Vagina (tissue), 2 donors: ENCODE measurements around the gene NUCB1. TPM values are rescaled to one million over a fixed set of nuclear protein-coding genes. Genes with fewer than 3 reads are reported as not detected.

Experiments used
- DNase-seq, 2 donors: peaks; one replicate each; pipeline ENCODE4 v3.0.0-alpha.2; 2017; ENCODE audit errors: extremely low spot score in 2 of 2
- H3K27ac ChIP-seq: fragments of 200-600 bp; sonication (generic); one replicate; pipeline ENCODE4 v1.5.1; 2019
- H3K27me3 ChIP-seq: fragments of 200-600 bp; sonication (generic); one replicate; pipeline ENCODE4 v1.5.1; 2019
- H3K36me3 ChIP-seq, 2 donors: fragments of 200-600 bp; sonication (generic); one replicate each; pipeline ENCODE4 v1.5.1; 2017 to 2019
- H3K4me1 ChIP-seq: fragments of 200-600 bp; sonication (generic); one replicate; pipeline ENCODE4 v1.5.1; 2019
- H3K4me3 ChIP-seq, 2 donors: fragments of 200-600 bp; sonication (generic); 1 replicate in 1 of 2; 2 replicates in 1 of 2; pipeline ENCODE4 v1.5.1; 2016 to 2019
- H3K9me3 ChIP-seq: fragments of 200-600 bp; sonication (generic); one replicate; pipeline ENCODE4 v1.5.1; 2019
- POLR2A ChIP-seq, 2 donors: fragments of 450-650 bp; IDR thresholded peaks; one replicate each; pipeline ENCODE4 v1.6.1; 2017; ENCODE audit warnings: antibody characterized with exemption in 2 of 2, mild to moderate bottlenecking in 2 of 2, moderate library complexity in 2 of 2
- POLR2AphosphoS5 ChIP-seq, 2 donors: sonication (generic); formaldehyde crosslinking; IDR thresholded peaks; one replicate each; pipeline ENCODE4 v1.9.0; 2017; ENCODE audit warnings: antibody characterized with exemption in 2 of 2, mild to moderate bottlenecking in 2 of 2, low read depth in 1 of 2; ENCODE audit not compliant: insufficient read depth in 1 of 2
- intact Hi-C: fragments of 100-400 bp; cut with DNase I; formaldehyde crosslinking; loops from one replicate; pipeline ENCODE4 v1.15.1; 2023
- small RNA-seq: library from RNA; depleted of rRNA; stranded (forward); fragments of <200 nt; gene quantifications from one replicate; pipeline ENCODE3, GENCODE V24; 2016
- total RNA-seq: library from RNA; depleted of rRNA; stranded (reverse); fragments of >200 nt; gene quantifications from one replicate; pipeline ENCODE4 v1.2.3, GENCODE V29; 2016
- TF ChIP-seq, protein P1 (sequence below), 3 experiments: fragments of 450-650 bp in 2 of 3; fragments of 200-600 bp in 1 of 3; sonication (generic) in 1 of 3; IDR thresholded peaks; one replicate each; pipeline ENCODE4 v1.5.1; 2017 to 2019; ENCODE audit warnings: antibody characterized with exemption in 3 of 3, mild to moderate bottlenecking in 2 of 3, moderate library complexity in 2 of 3

Gene NUCB1
- total RNA-seq, 1 donor from 2014 or later: 151 TPM

- intact Hi-C loops: no loop called here
- Histone ChIP-seq H3K4me3 (no peak overlapping the region), H3K36me3 (peaks cover 0 to 40% of the 10 kb centered on the region in 2 donors), H3K27ac (peak overlapping the region; percentile 30), H3K4me1 (peaks cover 17% of the 10 kb centered on the region), H3K27me3 (no peaks in the 10 kb centered on the region), H3K9me3 (no peaks in the 10 kb centered on the region)
- DNase-seq: no peak
- TF ChIP-seq POLR2A (IDR thresholded peaks at IDR 0.05) (no peak), POLR2AphosphoS5 (IDR thresholded peaks at IDR 0.05; ENCODE audit: insufficient read depth in 1 of 2, low read depth in 1 of 2) (peak in 1 of 2 donors; percentile 18)
- TF ChIP-seq, protein P1, sequence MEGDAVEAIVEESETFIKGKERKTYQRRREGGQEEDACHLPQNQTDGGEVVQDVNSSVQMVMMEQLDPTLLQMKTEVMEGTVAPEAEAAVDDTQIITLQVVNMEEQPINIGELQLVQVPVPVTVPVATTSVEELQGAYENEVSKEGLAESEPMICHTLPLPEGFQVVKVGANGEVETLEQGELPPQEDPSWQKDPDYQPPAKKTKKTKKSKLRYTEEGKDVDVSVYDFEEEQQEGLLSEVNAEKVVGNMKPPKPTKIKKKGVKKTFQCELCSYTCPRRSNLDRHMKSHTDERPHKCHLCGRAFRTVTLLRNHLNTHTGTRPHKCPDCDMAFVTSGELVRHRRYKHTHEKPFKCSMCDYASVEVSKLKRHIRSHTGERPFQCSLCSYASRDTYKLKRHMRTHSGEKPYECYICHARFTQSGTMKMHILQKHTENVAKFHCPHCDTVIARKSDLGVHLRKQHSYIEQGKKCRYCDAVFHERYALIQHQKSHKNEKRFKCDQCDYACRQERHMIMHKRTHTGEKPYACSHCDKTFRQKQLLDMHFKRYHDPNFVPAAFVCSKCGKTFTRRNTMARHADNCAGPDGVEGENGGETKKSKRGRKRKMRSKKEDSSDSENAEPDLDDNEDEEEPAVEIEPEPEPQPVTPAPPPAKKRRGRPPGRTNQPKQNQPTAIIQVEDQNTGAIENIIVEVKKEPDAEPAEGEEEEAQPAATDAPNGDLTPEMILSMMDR (IDR thresholded peaks at IDR 0.05): peak; percentile 87 to 93 (median 92)
These were observed 70.8 kb downstream of the NUCB1 start for GRCh38 chr19:48970923-48971395.

Small RNA genes within 50 kb of the gene (small RNA-seq; reads per million reads assigned to genes)
- not detected for gene AC026803.1

Other genes with a start within 250 kb of the NUCB1 start
- 0.98 TPM for gene NTN5, start 227.3 kb upstream of the NUCB1 start, total RNA-seq
- 6.1 TPM for gene FUT2, start 204.3 kb upstream of the NUCB1 start, total RNA-seq
- gene MAMSTR, start 180.6 kb upstream of the NUCB1 start, total RNA-seq: 3.4 TPM
- gene RASIP1, start 159.7 kb upstream of the NUCB1 start, total RNA-seq: 31.2 TPM
- gene IZUMO1, start 153.4 kb upstream of the NUCB1 start, total RNA-seq: 2.2 TPM
- 6.4 TPM for gene FUT1, start 147.7 kb upstream of the NUCB1 start, total RNA-seq
- gene FGF21, start 144.8 kb upstream of the NUCB1 start, total RNA-seq: not detected
- gene BCAT2, start 89.3 kb upstream of the NUCB1 start, total RNA-seq: 41.5 TPM
- 19.2 TPM for gene HSD17B14, start 63.8 kb upstream of the NUCB1 start, total RNA-seq
- gene PLEKHA4, start 31.7 kb upstream of the NUCB1 start, total RNA-seq: 37.1 TPM
- 52.1 TPM for gene PPP1R15A, start 27.9 kb upstream of the NUCB1 start, total RNA-seq
- not detected for gene TULP2, start 1.6 kb upstream of the NUCB1 start, total RNA-seq
- not detected for gene DHDH, start 33.4 kb downstream of the NUCB1 start, total RNA-seq
- 52.3 TPM for gene BAX, start 54.6 kb downstream of the NUCB1 start, total RNA-seq
- gene FTL, start 65.0 kb downstream of the NUCB1 start, total RNA-seq: 4,380 TPM
- 32.2 TPM for gene GYS1, start 93.0 kb downstream of the NUCB1 start, total RNA-seq
- 100 TPM for gene RUVBL2, start 93.6 kb downstream of the NUCB1 start, total RNA-seq
- not detected for gene LHB, start 116.8 kb downstream of the NUCB1 start, total RNA-seq
- gene CGB3, start 124.0 kb downstream of the NUCB1 start, total RNA-seq: not detected
- gene CGB2, start 131.6 kb downstream of the NUCB1 start, total RNA-seq: not detected
- not detected for gene CGB1, start 136.6 kb downstream of the NUCB1 start, total RNA-seq
- gene CGB5, start 143.5 kb downstream of the NUCB1 start, total RNA-seq: not detected
- gene CGB8, start 148.8 kb downstream of the NUCB1 start, total RNA-seq: not detected
- gene CGB7, start 157.4 kb downstream of the NUCB1 start, total RNA-seq: 0.98 TPM
- 6.1 TPM for gene NTF4, start 164.5 kb downstream of the NUCB1 start, total RNA-seq
- gene KCNA7, start 172.4 kb downstream of the NUCB1 start, total RNA-seq: not detected
- 380 TPM for gene SNRNP70, start 185.1 kb downstream of the NUCB1 start, total RNA-seq
- gene LIN7B, start 214.1 kb downstream of the NUCB1 start, total RNA-seq: 23.8 TPM
- not detected for gene C19orf73, start 218.8 kb downstream of the NUCB1 start, total RNA-seq
- 4.7 TPM for gene PPFIA3, start 219.2 kb downstream of the NUCB1 start, total RNA-seq